ENCODE measurements around the gene KRTAP5-8.
"Not testable (repeated sequence)": the region's sequence is repeated elsewhere in the genome, so short reads cannot be mapped to it uniquely, and the experiment has no call there.

- TF ChIP-seq CTCF (conservative IDR thresholded peaks at IDR 0.05; ENCODE audit: low read depth in 2 of 2); ZNF331 (CRISPR knock-in tag; IDR thresholded peaks at IDR 0.05; ENCODE audit: low read depth); REST (IDR thresholded peaks at IDR 0.05; ENCODE audit: unreplicated experiment); ZNF114 (CRISPR knock-in tag; IDR thresholded peaks at IDR 0.05); POLR2AphosphoS5 (IDR thresholded peaks at IDR 0.05; ENCODE audit: low read depth): not testable (repeated sequence)
Observed at GRCh38 chr11:71582969-71583368, 45.1 kb downstream of the KRTAP5-8 start.
